Measurements from ENCODE around the gene RBM18.

DNA sequence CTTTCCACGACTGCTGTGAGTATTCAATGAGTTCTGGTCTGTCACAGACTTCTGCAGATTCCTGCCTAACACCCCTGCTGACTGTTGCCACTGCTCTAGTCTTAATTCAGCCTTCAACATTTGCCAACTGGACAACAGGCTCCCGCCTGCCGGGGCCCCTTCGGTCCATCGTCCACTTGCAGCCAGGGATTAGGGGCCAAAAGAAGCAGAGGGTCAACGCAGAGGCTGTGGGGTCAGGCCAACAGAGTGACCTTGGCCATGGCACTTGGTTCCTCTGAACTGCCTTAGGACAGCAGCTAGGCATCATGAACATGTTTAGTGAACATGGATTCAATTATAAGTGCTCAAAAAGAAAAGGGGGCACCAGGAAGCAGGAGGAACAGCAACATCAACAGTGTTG lies 76.3 kb downstream of the RBM18 start:
- TF ChIP-seq, protein P1, sequence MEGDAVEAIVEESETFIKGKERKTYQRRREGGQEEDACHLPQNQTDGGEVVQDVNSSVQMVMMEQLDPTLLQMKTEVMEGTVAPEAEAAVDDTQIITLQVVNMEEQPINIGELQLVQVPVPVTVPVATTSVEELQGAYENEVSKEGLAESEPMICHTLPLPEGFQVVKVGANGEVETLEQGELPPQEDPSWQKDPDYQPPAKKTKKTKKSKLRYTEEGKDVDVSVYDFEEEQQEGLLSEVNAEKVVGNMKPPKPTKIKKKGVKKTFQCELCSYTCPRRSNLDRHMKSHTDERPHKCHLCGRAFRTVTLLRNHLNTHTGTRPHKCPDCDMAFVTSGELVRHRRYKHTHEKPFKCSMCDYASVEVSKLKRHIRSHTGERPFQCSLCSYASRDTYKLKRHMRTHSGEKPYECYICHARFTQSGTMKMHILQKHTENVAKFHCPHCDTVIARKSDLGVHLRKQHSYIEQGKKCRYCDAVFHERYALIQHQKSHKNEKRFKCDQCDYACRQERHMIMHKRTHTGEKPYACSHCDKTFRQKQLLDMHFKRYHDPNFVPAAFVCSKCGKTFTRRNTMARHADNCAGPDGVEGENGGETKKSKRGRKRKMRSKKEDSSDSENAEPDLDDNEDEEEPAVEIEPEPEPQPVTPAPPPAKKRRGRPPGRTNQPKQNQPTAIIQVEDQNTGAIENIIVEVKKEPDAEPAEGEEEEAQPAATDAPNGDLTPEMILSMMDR (IDR thresholded peaks at IDR 0.05): no peak
- TF ChIP-seq POLR2A (IDR thresholded peaks at IDR 0.05): no peak

All from lower leg skin (tissue), 3 donors.